Mesenchymal stem cell (in vitro differentiated cells and primary cell): ENCODE data around the gene TYROBP.

Source experiments
- DNase-seq: peaks from one replicate; pipeline ENCODE4 v3.0.0-alpha.2; 2013
- H2AFZ ChIP-seq: one replicate; pipeline ENCODE4 v1.6.1; 2013; ENCODE audit warnings: low read depth, mild to moderate bottlenecking, control low read depth, inconsistent platforms, low read length, moderate library complexity
- H2AK5ac ChIP-seq: 2 replicates; pipeline ENCODE4 v1.6.1; 2013; ENCODE audit warnings: low read length, moderate library complexity, mild to moderate bottlenecking, inconsistent platforms; ENCODE audit not compliant: severe bottlenecking
- H2BK120ac ChIP-seq: one replicate; pipeline ENCODE4 v1.6.1; 2013; ENCODE audit warnings: low read depth, mild to moderate bottlenecking, inconsistent platforms, low read length, moderate library complexity
- H2BK12ac ChIP-seq, 2 experiments: one replicate each; pipeline ENCODE4 v1.6.1; 2013; ENCODE audit warnings: inconsistent platforms in 2 of 2, low read length in 2 of 2, mild to moderate bottlenecking in 2 of 2, moderate library complexity in 2 of 2, control low read depth in 1 of 2
- H2BK15ac ChIP-seq: one replicate; pipeline ENCODE4 v1.6.1; 2013; ENCODE audit warnings: mild to moderate bottlenecking, low read depth, inconsistent platforms; ENCODE audit not compliant: poor library complexity, severe bottlenecking
- H2BK5ac ChIP-seq: 2 replicates; pipeline ENCODE4 v1.6.1; 2013; ENCODE audit warnings: low read depth, mild to moderate bottlenecking, low read length, control low read depth, inconsistent platforms; ENCODE audit not compliant: poor library complexity, severe bottlenecking
- H3K14ac ChIP-seq, 2 experiments: one replicate each; pipeline ENCODE4 v1.6.1; 2013; ENCODE audit warnings: inconsistent platforms in 2 of 2, low read length in 2 of 2, control low read depth in 1 of 2, mild to moderate bottlenecking in 1 of 2, moderate library complexity in 1 of 2
- H3K18ac ChIP-seq, 2 experiments: one replicate each; pipeline ENCODE4 v1.6.1; 2013; ENCODE audit warnings: inconsistent platforms in 2 of 2, low read length in 2 of 2, control low read depth in 1 of 2, low read depth in 1 of 2, mild to moderate bottlenecking in 1 of 2
- H3K23ac ChIP-seq, 2 experiments: one replicate each; pipeline ENCODE4 v1.6.1; 2013; ENCODE audit warnings: inconsistent platforms in 2 of 2, low read length in 2 of 2, mild to moderate bottlenecking in 2 of 2, moderate library complexity in 2 of 2, control low read depth in 1 of 2
- H3K27ac ChIP-seq: 2 replicates; pipeline ENCODE4 v1.5.1; 2013; ENCODE audit warnings: mild to moderate bottlenecking, moderate library complexity, low read length, control low read depth, inconsistent platforms; ENCODE audit not compliant: poor library complexity, severe bottlenecking
- H3K27me3 ChIP-seq, 2 experiments: 2 replicates each; pipeline versions ENCODE4 v1.6.1 to v1.7.0; 2013; ENCODE audit warnings: low read length in 2 of 2, mild to moderate bottlenecking in 2 of 2, moderate library complexity in 2 of 2, control low read depth in 1 of 2, inconsistent platforms in 1 of 2; ENCODE audit not compliant: control insufficient read depth in 1 of 2, insufficient read depth in 1 of 2
- H3K36me3 ChIP-seq, 2 experiments: 2 replicates each; pipeline versions ENCODE4 v1.6.1 to v1.7.0; 2013; ENCODE audit warnings: low read length in 2 of 2, control low read depth in 1 of 2, inconsistent platforms in 1 of 2, low read depth in 1 of 2, mild to moderate bottlenecking in 1 of 2; ENCODE audit not compliant: insufficient read depth in 2 of 2, control insufficient read depth in 1 of 2
- H3K4ac ChIP-seq, 2 experiments: one replicate each; pipeline ENCODE4 v1.6.1; 2013; ENCODE audit warnings: inconsistent platforms in 2 of 2, low read length in 2 of 2, mild to moderate bottlenecking in 2 of 2, moderate library complexity in 2 of 2, control low read depth in 1 of 2, low read depth in 1 of 2
- H3K4me1 ChIP-seq: 2 replicates; pipeline ENCODE4 v1.6.1; 2013; ENCODE audit warnings: low read depth, low read length, control low read depth; ENCODE audit not compliant: control insufficient read depth, insufficient read depth
- H3K4me2 ChIP-seq: 2 replicates; pipeline ENCODE4 v1.6.1; 2013; ENCODE audit warnings: low read length, mild to moderate bottlenecking, inconsistent platforms; ENCODE audit not compliant: poor library complexity, severe bottlenecking
- H3K4me3 ChIP-seq, 2 experiments: 2 replicates each; pipeline versions ENCODE4 v1.5.1 to v1.7.0; 2013; ENCODE audit warnings: low read length in 2 of 2, mild to moderate bottlenecking in 2 of 2, control low read depth in 1 of 2, low read depth in 1 of 2; ENCODE audit not compliant: insufficient read depth in 1 of 2
- H3K79me1 ChIP-seq: replicated peaks from 2 replicates; pipeline ENCODE4 v1.6.1; 2013; ENCODE audit warnings: mild to moderate bottlenecking, control low read depth, low read length, inconsistent platforms; ENCODE audit not compliant: poor library complexity, severe bottlenecking
- H3K9ac ChIP-seq: 2 replicates; pipeline ENCODE4 v1.7.0; 2013; ENCODE audit warnings: mild to moderate bottlenecking, low read length, moderate library complexity
- H3K9me3 ChIP-seq: 2 replicates; pipeline ENCODE4 v1.7.0; 2013; ENCODE audit warnings: mild to moderate bottlenecking, low read length; ENCODE audit not compliant: control insufficient read depth
- H4K8ac ChIP-seq: one replicate; pipeline ENCODE4 v1.6.1; 2013; ENCODE audit warnings: inconsistent platforms, mild to moderate bottlenecking, low read length, moderate library complexity
- H4K91ac ChIP-seq: one replicate; pipeline ENCODE4 v1.6.1; 2013; ENCODE audit warnings: mild to moderate bottlenecking, low read length, inconsistent platforms
- WGBS: methylation state at CpG from one replicate; pipeline ENCODE4 v1.1.7; 2013; ENCODE audit warnings: mixed read lengths; 5-methylcytosine and 5-hydroxymethylcytosine counted together

TYROBP gene

GRCh38 chr19:35885904-35886303, 22.2 kb downstream of the TYROBP start:
- Histone ChIP-seq H3K4ac (no peak overlapping the region), H3K27ac (no peak overlapping the region), H3K27me3 (no peaks in the 10 kb centered on the region), H2AK5ac (no peak overlapping the region), H3K14ac (no peak overlapping the region), H2BK5ac (no peak overlapping the region), H3K36me3 (peaks cover 40 to 42% of the 10 kb centered on the region in 2 experiments), H3K23ac (no peak overlapping the region), H4K91ac (no peak overlapping the region), H3K4me2 (no peak overlapping the region), H3K9me3 (no peaks in the 10 kb centered on the region), H4K8ac (no peak overlapping the region), H3K4me3 (no peak overlapping the region), H2BK12ac (no peak overlapping the region), H3K4me1 (no peaks in the 10 kb centered on the region), H3K18ac (no peak overlapping the region), H3K9ac (no peak overlapping the region), H2BK120ac (no peak overlapping the region), H3K79me1 (peaks cover 2% of the 10 kb centered on the region), H2AFZ (no peak overlapping the region), H2BK15ac (no peak overlapping the region)
- 98% methylated on average over 6 of the region's 8 CpGs for WGBS
- DNase-seq, result no peak

GRCh38 chr19:35885225-35885738, 22.8 kb downstream of the TYROBP start:
- H3K27me3 ChIP-seq, result no peaks in the 10 kb centered on the region
- H3K9me3 ChIP-seq, result no peaks in the 10 kb centered on the region
- H3K23ac ChIP-seq, result no peak overlapping the region
- H3K4me1 ChIP-seq, result no peaks in the 10 kb centered on the region
- no peak overlapping the region for H4K8ac ChIP-seq
- no peak overlapping the region for H3K14ac ChIP-seq
- no peak overlapping the region for H4K91ac ChIP-seq
- over 99% methylated on average over 6 of the region's 6 CpGs for WGBS
- H3K79me1 ChIP-seq, result peaks cover under 1% of the 10 kb centered on the region
- DNase-seq, result no peak
- H3K36me3 ChIP-seq, result peaks cover 36% of the 10 kb centered on the region in 2 experiments
- no peak overlapping the region for H3K27ac ChIP-seq
- H2AFZ ChIP-seq, result no peak overlapping the region
- no peak overlapping the region for H3K4me2 ChIP-seq
- no peak overlapping the region for H3K4me3 ChIP-seq
- H2AK5ac ChIP-seq, result no peak overlapping the region
- H2BK5ac ChIP-seq, result no peak overlapping the region
- H3K18ac ChIP-seq, result no peak overlapping the region
- H2BK15ac ChIP-seq, result no peak overlapping the region
- H2BK120ac ChIP-seq, result no peak overlapping the region
- no peak overlapping the region for H3K4ac ChIP-seq
- no peak overlapping the region for H3K9ac ChIP-seq
- no peak overlapping the region for H2BK12ac ChIP-seq

- Histone ChIP-seq H3K4ac (no peak overlapping the region), H3K27me3 (peaks cover 3 to 4% of the 10 kb centered on the region in 2 experiments), H2AFZ (no peak overlapping the region), H2BK12ac (no peak overlapping the region), H3K9ac (no peak overlapping the region), H3K4me1 (peaks cover 9% of the 10 kb centered on the region), H3K4me3 (no peak overlapping the region), H3K23ac (no peak overlapping the region), H2BK5ac (no peak overlapping the region), H3K14ac (no peak overlapping the region), H3K4me2 (no peak overlapping the region), H3K27ac (no peak overlapping the region), H2BK120ac (no peak overlapping the region), H3K36me3 (peaks cover 22% of the 10 kb centered on the region in 2 experiments), H2AK5ac (no peak overlapping the region), H3K79me1 (no peaks in the 10 kb centered on the region), H4K91ac (no peak overlapping the region), H3K18ac (no peak overlapping the region), H3K9me3 (no peaks in the 10 kb centered on the region), H4K8ac (no peak overlapping the region), H2BK15ac (no peak overlapping the region)
- DNase-seq, result no peak
- 66% methylated on average over 2 of the region's 2 CpGs for WGBS
Measured at GRCh38 chr19:35883882-35884281, 24.2 kb downstream of the TYROBP start.

- no peaks in the 10 kb centered on the region for H3K79me1 ChIP-seq
- no peak overlapping the region for H4K8ac ChIP-seq
- H3K14ac ChIP-seq, result no peak overlapping the region
- H4K91ac ChIP-seq, result no peak overlapping the region
- H2BK15ac ChIP-seq, result no peak overlapping the region
- WGBS, result 44% methylated on average over 7 of the region's 8 CpGs
- H2BK5ac ChIP-seq, result no peak overlapping the region
- H3K9me3 ChIP-seq, result no peaks in the 10 kb centered on the region
- H3K18ac ChIP-seq, result no peak overlapping the region
- no peak overlapping the region for H3K23ac ChIP-seq
- H2AK5ac ChIP-seq, result no peak overlapping the region
- H3K4me1 ChIP-seq, result peaks cover 11% of the 10 kb centered on the region
- H2BK12ac ChIP-seq, result no peak overlapping the region
- no peak overlapping the region for H2AFZ ChIP-seq
- no peak overlapping the region for H3K4me2 ChIP-seq
- peak; percentile 86 for DNase-seq
- no peak overlapping the region for H3K4me3 ChIP-seq
- no peak overlapping the region for H3K4ac ChIP-seq
- no peak overlapping the region for H2BK120ac ChIP-seq
- H3K36me3 ChIP-seq, result peaks cover 8 to 11% of the 10 kb centered on the region in 2 experiments
- no peak overlapping the region for H3K27ac ChIP-seq
- H3K9ac ChIP-seq, result no peak overlapping the region
- peaks cover 15 to 18% of the 10 kb centered on the region in 2 experiments for H3K27me3 ChIP-seq
Measured at GRCh38 chr19:35882114-35882832, 25.8 kb downstream of the TYROBP start.
